HG02642 (cell line): Measurements from ENCODE around the gene SEPTIN10.
"Not testable (repeated sequence)": the region's sequence is repeated elsewhere in the genome, so short reads cannot be mapped to it uniquely, and the experiment has no call there.

Experiments used
- ATAC-seq: cut with Tn5 transposase; IDR thresholded peaks from one replicate; pipeline ENCODE4 v1.9.1; 2021; ENCODE audit warnings: mild to moderate bottlenecking; ENCODE audit not compliant: unreplicated experiment, poor library complexity

Gene SEPTIN10

GRCh38 chr2:109613922-109614714, at the start of gene SEPTIN10, which contains the start of gene SOWAHC:
Gene SEPTIN10 (minus strand): TSS chr2:109613966. CDS start chr2:109613827, 139 bp downstream.
Gene SOWAHC (plus strand): TSS chr2:109614364. CDS start chr2:109614490, 126 bp downstream.
- ATAC-seq, result peak; percentile 85

DNA sequence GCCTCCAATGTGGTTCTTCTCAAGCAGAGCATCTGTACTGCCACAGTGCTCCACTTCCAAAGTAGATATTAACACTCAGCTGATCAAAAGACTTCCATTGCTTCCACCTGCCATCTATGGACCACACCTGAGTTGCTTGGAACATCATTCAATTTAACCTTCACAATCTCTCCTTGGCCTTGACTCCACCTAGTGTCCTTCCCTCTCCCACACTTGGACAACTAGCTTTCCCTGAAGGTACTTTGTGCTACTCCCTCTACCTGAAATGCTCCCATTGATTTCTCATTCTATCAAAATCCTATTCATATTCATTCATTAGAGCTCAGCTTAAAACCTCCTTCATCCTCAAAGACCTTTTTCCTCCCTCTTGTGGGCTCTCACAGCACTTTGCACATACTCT, 49.1 kb upstream of the SEPTIN10 start:
- no peak for ATAC-seq

DNA sequence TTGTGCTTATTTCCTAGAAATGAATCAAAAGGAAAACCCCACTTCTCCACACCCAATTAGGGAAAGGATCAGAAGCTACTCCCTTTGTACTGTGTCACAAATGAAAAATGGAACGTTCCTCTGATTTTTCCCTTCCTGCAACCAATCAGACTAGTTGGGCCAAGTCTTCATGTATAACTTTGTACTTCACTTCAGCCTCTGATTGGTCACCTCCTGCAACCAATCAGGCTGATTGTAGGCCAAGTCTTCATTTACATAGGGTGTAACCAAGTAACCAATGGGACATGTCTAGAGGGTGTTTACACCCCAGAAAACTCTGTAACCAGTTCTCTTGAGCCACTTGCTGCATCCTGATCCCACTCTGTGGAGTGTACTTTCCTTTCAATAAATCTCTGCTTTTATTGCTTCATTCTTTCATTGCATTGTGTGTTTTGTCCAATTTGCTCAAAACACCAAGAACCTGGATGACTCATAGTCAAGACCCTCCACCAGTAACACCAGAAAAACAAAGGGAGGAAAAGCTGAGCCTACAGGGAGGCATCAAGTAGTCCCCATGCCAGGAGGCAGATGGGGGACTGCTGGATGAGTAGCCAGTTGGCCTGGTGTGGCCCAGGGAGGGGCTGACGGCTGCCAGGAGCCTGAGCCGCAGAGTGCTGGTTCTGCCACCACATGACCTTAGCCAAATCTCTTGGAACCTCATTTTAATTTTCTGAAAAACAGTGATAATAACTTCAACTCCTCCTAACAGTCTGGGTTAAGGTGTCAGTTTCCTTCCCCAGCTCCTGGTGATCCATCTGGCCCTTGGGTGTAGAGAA, 46.5 kb upstream of the SEPTIN10 start:
- no peak for ATAC-seq

DNA sequence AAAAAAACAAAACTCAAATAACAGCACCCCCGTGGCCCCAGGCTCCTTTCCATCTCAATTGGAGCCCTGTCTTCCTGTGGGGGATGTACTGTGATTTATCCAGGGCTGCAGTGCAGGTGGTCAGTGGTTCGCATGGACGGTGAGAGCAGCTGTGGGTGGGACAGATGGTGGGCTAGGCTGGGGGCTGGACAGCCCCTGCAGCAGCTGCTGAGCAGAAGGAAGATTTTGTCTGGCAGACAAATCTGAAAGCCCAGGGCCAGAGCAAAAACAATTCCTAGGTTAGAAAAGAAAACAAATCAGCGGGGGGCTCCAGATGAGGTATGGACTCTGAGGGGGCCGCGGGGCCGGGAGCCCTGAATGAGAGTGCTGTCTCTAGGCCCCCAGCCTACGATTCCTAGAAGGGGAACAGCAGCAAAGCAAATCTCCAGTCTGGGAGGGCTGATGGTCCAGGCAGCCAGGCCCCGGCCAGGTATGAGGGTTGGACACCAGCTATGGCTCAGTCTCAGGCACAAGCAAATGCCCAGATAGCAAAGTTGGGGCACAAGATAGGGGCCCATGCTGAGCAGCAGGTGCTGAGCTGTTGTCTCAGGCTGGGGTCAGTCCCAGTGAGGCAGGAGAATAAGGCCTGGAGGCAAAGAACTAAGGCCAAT, 45.8 kb upstream of the SEPTIN10 start:
- ATAC-seq, result no peak

- no peak for ATAC-seq
These were observed 41.5 kb upstream of the SEPTIN10 start for GRCh38 chr2:109655287-109655686.

- no peak for ATAC-seq
These were observed 40.7 kb upstream of the SEPTIN10 start for GRCh38 chr2:109654326-109655050.

- no peak for ATAC-seq
These were observed 36.2 kb upstream of the SEPTIN10 start for GRCh38 chr2:109649736-109650695.

DNA sequence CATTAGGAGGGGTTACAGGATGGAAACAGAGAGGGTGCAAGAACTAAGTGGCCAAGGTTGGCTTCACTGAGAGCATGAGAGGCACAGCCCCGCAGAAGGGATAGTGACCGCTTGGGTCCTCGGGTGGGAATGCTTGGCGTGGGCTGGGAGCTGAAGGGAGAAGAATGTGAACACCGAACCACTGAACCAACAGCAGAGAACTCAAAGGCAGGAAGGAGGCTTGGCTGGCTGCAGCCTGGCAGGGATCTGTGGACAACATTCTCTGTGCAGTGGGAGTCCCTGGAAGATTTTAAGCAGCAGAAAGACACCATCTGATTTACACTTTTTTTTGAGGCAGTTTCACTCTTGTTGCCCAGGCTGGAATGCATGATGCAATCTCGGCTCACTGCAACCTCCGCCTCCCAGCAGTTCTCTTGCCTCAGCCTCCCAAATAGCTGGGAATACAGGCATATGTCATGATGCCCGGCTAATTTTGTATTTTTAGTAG, 34.3 kb upstream of the SEPTIN10 start:
- no peak for ATAC-seq

GRCh38 chr2:109647636-109648035, 33.9 kb upstream of the SEPTIN10 start:
- no peak for ATAC-seq

DNA sequence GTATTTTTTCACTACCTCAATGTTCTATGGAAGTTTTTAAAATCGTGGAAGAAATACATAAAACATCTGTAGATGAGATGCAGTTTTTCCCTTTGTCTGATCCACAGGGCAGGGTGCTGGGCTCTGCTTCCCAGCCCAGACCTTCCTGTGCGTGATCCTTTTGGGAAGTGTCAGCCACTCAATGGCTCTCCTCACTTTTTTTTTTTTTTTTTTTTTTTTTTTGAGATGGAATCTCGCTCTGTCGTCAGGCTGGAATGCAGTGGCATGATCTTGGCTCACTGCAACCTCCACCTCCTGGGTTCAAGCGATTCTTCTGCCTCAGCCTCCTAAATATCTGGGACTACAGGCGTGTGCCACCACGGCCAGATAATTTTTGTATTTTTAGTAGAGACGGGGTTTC, 33.2 kb upstream of the SEPTIN10 start:
- no peak for ATAC-seq

- ATAC-seq, result no peak
These were observed 31.8 kb upstream of the SEPTIN10 start for GRCh38 chr2:109645412-109646184.

- no peak for ATAC-seq
These were observed 31.0 kb upstream of the SEPTIN10 start for GRCh38 chr2:109644571-109645275.

GRCh38 chr2:109640000-109640399, 26.2 kb upstream of the SEPTIN10 start:
- not testable (repeated sequence) for ATAC-seq

- no peak for ATAC-seq
These were observed 25.0 kb upstream of the SEPTIN10 start for GRCh38 chr2:109638795-109639194.

GRCh38 chr2:109637749-109638570, 24.2 kb upstream of the SEPTIN10 start:
- peak; percentile 80 for ATAC-seq

GRCh38 chr2:109636317-109636716, 22.6 kb upstream of the SEPTIN10 start:
- no peak for ATAC-seq
